GM23338 (cell line): ENCODE data around the gene PIGC. TPM values are rescaled to one million over a fixed set of nuclear protein-coding genes. Genes with fewer than 3 reads are reported as not detected.

Experiments
- CREB1 ChIP-seq: fragments of 250-450 bp; sonication (Bioruptor Pico); IDR thresholded peaks from 2 replicates; pipeline ENCODE4 v1.5.0; 2020; ENCODE audit warnings: low read depth, mild to moderate bottlenecking, moderate library complexity
- EZH2 ChIP-seq: fragments of 200-600 bp; sonication (generic); IDR thresholded peaks from one replicate; pipeline ENCODE4 v1.8.0; 2017; ENCODE audit warnings: antibody characterized with exemption, mild to moderate bottlenecking, low read depth; ENCODE audit not compliant: unreplicated experiment
- EZH2phosphoT487 ChIP-seq: fragments of 200-600 bp; sonication (generic); IDR thresholded peaks from one replicate; pipeline ENCODE4 v1.8.1; 2018; ENCODE audit warnings: antibody characterized with exemption; ENCODE audit not compliant: unreplicated experiment
- NANOG ChIP-seq: IDR thresholded peaks from 2 replicates; pipeline ENCODE4 v1.6.1; 2016; ENCODE audit warnings: antibody characterized with exemption, borderline replicate concordance
- POLR2AphosphoS5 ChIP-seq: IDR thresholded peaks from 2 replicates; pipeline ENCODE4 v1.6.1; 2016; ENCODE audit warnings: antibody characterized with exemption, low read depth
- polyA plus RNA-seq: library from polyadenylated mRNA; unstranded; fragments of >200 nt; fragmentation: Nextera tagmentation; extraction: Ambion mirVana; gene quantifications from 2 replicates; pipeline ENCODE4 v1.2.1, GENCODE V29; 2016
- total RNA-seq: library from RNA; depleted of rRNA; stranded (reverse); fragments of >200 nt; shearing (Covaris generic); gene quantifications from 2 replicates; pipeline ENCODE4 v1.2.3, GENCODE V29; 2014
- TF ChIP-seq, protein P1 (sequence below): fragments of 250-450 bp; sonication (Bioruptor Pico); IDR thresholded peaks from 2 replicates; pipeline ENCODE4 v1.5.0; 2020; ENCODE audit warnings: mild to moderate bottlenecking, moderate library complexity
- TF ChIP-seq, protein P2 (sequence below): IDR thresholded peaks from one replicate; pipeline ENCODE4 v1.6.1; 2018; ENCODE audit warnings: antibody characterized with exemption; ENCODE audit not compliant: unreplicated experiment

Gene PIGC
- total and polyA plus RNA-seq, 2 experiments from 2014 or later, result 22.5 to 28.1 TPM

DNA sequence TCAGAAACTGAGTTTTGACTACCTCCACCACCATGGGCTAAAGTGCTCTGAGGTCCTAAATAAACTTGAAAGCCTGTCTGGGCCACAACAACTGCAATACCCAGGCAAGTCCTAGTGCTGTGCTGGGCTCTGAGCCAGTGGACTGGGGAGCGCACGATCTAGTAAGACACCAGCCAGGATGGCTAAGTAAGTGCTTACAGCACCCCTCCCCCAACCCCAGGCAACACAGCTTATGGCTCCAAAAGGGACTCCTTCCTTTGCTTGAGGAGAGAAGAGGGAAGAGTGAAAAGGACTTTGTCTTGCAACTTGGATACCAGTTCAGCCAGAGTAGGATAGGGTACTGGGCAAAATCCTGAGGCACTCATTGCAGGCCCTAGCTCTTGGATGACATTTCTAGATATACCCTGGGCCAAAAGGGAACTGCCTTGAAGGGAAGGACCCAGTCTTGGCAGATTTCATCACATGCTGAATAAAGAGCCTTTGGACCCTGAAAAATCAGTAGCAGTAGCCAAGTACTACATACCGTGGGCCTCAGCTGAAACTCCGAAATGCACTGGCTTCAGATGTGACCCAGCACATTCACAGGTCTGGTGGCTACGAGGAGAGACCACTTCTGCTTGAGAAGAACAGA, 21.8 kb downstream of the PIGC start (continued):
- TF ChIP-seq, protein P1, sequence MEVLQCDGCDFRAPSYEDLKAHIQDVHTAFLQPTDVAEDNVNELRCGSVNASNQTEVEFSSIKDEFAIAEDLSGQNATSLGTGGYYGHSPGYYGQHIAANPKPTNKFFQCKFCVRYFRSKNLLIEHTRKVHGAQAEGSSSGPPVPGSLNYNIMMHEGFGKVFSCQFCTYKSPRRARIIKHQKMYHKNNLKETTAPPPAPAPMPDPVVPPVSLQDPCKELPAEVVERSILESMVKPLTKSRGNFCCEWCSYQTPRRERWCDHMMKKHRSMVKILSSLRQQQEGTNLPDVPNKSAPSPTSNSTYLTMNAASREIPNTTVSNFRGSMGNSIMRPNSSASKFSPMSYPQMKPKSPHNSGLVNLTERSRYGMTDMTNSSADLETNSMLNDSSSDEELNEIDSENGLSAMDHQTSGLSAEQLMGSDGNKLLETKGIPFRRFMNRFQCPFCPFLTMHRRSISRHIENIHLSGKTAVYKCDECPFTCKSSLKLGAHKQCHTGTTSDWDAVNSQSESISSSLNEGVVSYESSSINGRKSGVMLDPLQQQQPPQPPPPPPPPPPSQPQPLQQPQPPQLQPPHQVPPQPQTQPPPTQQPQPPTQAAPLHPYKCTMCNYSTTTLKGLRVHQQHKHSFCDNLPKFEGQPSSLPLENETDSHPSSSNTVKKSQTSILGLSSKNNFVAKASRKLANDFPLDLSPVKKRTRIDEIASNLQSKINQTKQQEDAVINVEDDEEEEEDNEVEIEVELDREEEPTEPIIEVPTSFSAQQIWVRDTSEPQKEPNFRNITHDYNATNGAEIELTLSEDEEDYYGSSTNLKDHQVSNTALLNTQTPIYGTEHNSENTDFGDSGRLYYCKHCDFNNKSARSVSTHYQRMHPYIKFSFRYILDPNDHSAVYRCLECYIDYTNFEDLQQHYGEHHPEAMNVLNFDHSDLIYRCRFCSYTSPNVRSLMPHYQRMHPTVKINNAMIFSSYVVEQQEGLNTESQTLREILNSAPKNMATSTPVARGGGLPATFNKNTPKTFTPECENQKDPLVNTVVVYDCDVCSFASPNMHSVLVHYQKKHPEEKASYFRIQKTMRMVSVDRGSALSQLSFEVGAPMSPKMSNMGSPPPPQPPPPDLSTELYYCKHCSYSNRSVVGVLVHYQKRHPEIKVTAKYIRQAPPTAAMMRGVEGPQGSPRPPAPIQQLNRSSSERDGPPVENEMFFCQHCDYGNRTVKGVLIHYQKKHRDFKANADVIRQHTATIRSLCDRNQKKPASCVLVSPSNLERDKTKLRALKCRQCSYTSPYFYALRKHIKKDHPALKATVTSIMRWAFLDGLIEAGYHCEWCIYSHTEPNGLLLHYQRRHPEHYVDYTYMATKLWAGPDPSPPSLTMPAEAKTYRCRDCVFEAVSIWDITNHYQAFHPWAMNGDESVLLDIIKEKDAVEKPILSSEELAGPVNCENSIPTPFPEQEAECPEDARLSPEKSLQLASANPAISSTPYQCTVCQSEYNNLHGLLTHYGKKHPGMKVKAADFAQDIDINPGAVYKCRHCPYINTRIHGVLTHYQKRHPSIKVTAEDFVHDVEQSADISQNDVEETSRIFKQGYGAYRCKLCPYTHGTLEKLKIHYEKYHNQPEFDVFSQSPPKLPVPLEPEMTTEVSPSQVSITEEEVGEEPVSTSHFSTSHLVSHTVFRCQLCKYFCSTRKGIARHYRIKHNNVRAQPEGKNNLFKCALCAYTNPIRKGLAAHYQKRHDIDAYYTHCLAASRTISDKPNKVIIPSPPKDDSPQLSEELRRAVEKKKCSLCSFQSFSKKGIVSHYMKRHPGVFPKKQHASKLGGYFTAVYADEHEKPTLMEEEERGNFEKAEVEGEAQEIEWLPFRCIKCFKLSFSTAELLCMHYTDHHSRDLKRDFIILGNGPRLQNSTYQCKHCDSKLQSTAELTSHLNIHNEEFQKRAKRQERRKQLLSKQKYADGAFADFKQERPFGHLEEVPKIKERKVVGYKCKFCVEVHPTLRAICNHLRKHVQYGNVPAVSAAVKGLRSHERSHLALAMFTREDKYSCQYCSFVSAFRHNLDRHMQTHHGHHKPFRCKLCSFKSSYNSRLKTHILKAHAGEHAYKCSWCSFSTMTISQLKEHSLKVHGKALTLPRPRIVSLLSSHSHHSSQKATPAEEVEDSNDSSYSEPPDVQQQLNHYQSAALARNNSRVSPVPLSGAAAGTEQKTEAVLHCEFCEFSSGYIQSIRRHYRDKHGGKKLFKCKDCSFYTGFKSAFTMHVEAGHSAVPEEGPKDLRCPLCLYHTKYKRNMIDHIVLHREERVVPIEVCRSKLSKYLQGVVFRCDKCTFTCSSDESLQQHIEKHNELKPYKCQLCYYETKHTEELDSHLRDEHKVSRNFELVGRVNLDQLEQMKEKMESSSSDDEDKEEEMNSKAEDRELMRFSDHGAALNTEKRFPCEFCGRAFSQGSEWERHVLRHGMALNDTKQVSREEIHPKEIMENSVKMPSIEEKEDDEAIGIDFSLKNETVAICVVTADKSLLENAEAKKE, result no peak
- TF ChIP-seq EZH2 (no peak), CREB1 (CRISPR knock-in tag) (no peak), POLR2AphosphoS5 (no peak), EZH2phosphoT487 (no peak), NANOG (no peak)
- TF ChIP-seq, protein P2, sequence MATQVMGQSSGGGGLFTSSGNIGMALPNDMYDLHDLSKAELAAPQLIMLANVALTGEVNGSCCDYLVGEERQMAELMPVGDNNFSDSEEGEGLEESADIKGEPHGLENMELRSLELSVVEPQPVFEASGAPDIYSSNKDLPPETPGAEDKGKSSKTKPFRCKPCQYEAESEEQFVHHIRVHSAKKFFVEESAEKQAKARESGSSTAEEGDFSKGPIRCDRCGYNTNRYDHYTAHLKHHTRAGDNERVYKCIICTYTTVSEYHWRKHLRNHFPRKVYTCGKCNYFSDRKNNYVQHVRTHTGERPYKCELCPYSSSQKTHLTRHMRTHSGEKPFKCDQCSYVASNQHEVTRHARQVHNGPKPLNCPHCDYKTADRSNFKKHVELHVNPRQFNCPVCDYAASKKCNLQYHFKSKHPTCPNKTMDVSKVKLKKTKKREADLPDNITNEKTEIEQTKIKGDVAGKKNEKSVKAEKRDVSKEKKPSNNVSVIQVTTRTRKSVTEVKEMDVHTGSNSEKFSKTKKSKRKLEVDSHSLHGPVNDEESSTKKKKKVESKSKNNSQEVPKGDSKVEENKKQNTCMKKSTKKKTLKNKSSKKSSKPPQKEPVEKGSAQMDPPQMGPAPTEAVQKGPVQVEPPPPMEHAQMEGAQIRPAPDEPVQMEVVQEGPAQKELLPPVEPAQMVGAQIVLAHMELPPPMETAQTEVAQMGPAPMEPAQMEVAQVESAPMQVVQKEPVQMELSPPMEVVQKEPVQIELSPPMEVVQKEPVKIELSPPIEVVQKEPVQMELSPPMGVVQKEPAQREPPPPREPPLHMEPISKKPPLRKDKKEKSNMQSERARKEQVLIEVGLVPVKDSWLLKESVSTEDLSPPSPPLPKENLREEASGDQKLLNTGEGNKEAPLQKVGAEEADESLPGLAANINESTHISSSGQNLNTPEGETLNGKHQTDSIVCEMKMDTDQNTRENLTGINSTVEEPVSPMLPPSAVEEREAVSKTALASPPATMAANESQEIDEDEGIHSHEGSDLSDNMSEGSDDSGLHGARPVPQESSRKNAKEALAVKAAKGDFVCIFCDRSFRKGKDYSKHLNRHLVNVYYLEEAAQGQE, result no peak
